Endodermal cell (in vitro differentiated cells): ENCODE results near the gene TEC. TPM values are rescaled to one million over a fixed set of nuclear protein-coding genes. Genes with fewer than 3 reads are reported as not detected.
A peak's percentile ranks its signal among the peaks of the same experiment; 100 is the strongest.

Experiments used
- DNase-seq: peaks from one replicate; pipeline ENCODE4 v3.0.0-alpha.2; 2017
- H3K27ac ChIP-seq: 2 replicates; pipeline ENCODE4 v1.5.1; 2013; ENCODE audit warnings: mild to moderate bottlenecking, low read depth, low read length, moderate library complexity
- H3K27me3 ChIP-seq: 2 replicates; pipeline ENCODE4 v1.6.1; 2013; ENCODE audit warnings: mild to moderate bottlenecking, low read length, moderate library complexity; ENCODE audit not compliant: insufficient read depth, control insufficient read depth, poor library complexity, severe bottlenecking
- H3K36me3 ChIP-seq: 2 replicates; pipeline ENCODE4 v1.7.0; 2013; ENCODE audit warnings: mild to moderate bottlenecking, low read length, moderate library complexity; ENCODE audit not compliant: control insufficient read depth, insufficient read depth
- H3K4me1 ChIP-seq: one replicate; pipeline ENCODE4 v1.7.0; 2013; ENCODE audit warnings: low read length; ENCODE audit not compliant: control insufficient read depth, insufficient read depth
- H3K4me3 ChIP-seq: 2 replicates; pipeline ENCODE4 v1.5.1; 2013; ENCODE audit warnings: mild to moderate bottlenecking, low read length, moderate library complexity
- H3K9ac ChIP-seq: 2 replicates; pipeline ENCODE4 v1.6.1; 2013; ENCODE audit warnings: mild to moderate bottlenecking, low read length, moderate library complexity; ENCODE audit not compliant: poor library complexity, severe bottlenecking; ENCODE audit errors: extremely low read depth
- H3K9me3 ChIP-seq: 2 replicates; pipeline ENCODE4 v1.6.1; 2013; ENCODE audit warnings: mild to moderate bottlenecking, low read length, moderate library complexity; ENCODE audit not compliant: control insufficient read depth
- H3K27ac Mint-ChIP-seq: 2 replicates; pipeline ENCODE4 v1.8.0; 2020; ENCODE audit warnings: mixed read lengths
- H3K27me3 Mint-ChIP-seq: 2 replicates; pipeline ENCODE4 v1.8.0; 2021; ENCODE audit warnings: mild to moderate bottlenecking, mixed read lengths; ENCODE audit not compliant: insufficient read depth
- H3K36me3 Mint-ChIP-seq: 2 replicates; pipeline ENCODE4 v1.8.0; 2020; ENCODE audit warnings: low read depth, mixed read lengths
- H3K4me1 Mint-ChIP-seq: 2 replicates; pipeline ENCODE4 v1.8.0; 2020; ENCODE audit warnings: mixed read lengths
- H3K4me3 Mint-ChIP-seq: 2 replicates; pipeline ENCODE4 v1.8.0; 2020; ENCODE audit warnings: mild to moderate bottlenecking, moderate library complexity, mixed read lengths
- H3K9me3 Mint-ChIP-seq: 2 replicates; pipeline ENCODE4 v1.8.0; 2020; ENCODE audit warnings: mild to moderate bottlenecking, mixed read lengths
- WGBS, 2 experiments: methylation state at CpG; one replicate each; pipeline versions ENCODE4 v1.1.5 to v1.1.7; 2013; ENCODE audit warnings: missing lambda C conversion rate in 2 of 2, mixed read lengths in 1 of 2; ENCODE audit not compliant: insufficient coverage in 1 of 2, insufficient read length in 1 of 2; 5-methylcytosine and 5-hydroxymethylcytosine counted together
- total RNA-seq, 2 donors: library from RNA; stranded (reverse); fragmentation: NEBNext Ultra II Directional in 1 of 2; extraction: Animal tissue kit (Norgen Biotek cat#: 25700) in 1 of 2; gene quantifications; 2 replicates in 1 of 2; 3 replicates in 1 of 2; pipeline ENCODE4 v1.2.1, GENCODE V29; 2021
- TF ChIP-seq, protein P1 (sequence below): fragments of 200-600 bp; sonication (generic); conservative IDR thresholded peaks from 2 replicates; pipeline ENCODE4 v1.5.0; 2021; ENCODE audit warnings: antibody characterized with exemption, mild to moderate bottlenecking

Gene TEC
- total RNA-seq, 2 donors from 2014 or later, result 3.8 to 5.4 TPM

DNA sequence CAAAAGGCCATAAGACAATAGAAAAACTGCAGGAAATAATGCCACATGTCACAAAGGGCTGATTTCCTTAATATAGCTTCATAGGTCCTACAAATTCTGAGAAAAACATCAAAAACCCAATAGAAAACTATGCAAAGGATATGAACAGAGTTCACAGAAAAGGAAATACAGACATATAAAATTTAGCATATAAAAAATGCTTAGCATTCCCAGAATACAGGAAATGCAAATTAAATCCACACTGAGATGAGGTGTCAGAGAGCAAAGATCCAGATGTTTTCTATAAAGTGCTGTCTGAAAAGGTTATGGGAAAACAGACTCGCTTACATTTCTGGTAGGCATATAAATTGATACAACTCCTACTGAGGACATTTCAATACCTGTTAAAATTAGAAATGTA, 169.4 kb downstream of the TEC start:
- Histone ChIP-seq H3K4me3 (no peak overlapping the region), H3K9ac (no peak overlapping the region), H3K9me3 (no peaks in the 10 kb centered on the region), H3K36me3 (no peaks in the 10 kb centered on the region), H3K4me1 (no peaks in the 10 kb centered on the region), H3K27me3 (no peaks in the 10 kb centered on the region), H3K27ac (no peak overlapping the region)
- Mint-ChIP-seq H3K4me3 (no peak overlapping the region), H3K27ac (no peak overlapping the region), H3K36me3 (no peaks in the 10 kb centered on the region), H3K27me3 (no peaks in the 10 kb centered on the region), H3K4me1 (no peaks in the 10 kb centered on the region), H3K9me3 (no peaks in the 10 kb centered on the region)
- WGBS, 2 experiments, result 100% methylated on average over 1 of the region's 1 CpG; no CpG with 5 or more reads in 1 of the 2 experiments
- no peak for DNase-seq
- TF ChIP-seq, protein P1, sequence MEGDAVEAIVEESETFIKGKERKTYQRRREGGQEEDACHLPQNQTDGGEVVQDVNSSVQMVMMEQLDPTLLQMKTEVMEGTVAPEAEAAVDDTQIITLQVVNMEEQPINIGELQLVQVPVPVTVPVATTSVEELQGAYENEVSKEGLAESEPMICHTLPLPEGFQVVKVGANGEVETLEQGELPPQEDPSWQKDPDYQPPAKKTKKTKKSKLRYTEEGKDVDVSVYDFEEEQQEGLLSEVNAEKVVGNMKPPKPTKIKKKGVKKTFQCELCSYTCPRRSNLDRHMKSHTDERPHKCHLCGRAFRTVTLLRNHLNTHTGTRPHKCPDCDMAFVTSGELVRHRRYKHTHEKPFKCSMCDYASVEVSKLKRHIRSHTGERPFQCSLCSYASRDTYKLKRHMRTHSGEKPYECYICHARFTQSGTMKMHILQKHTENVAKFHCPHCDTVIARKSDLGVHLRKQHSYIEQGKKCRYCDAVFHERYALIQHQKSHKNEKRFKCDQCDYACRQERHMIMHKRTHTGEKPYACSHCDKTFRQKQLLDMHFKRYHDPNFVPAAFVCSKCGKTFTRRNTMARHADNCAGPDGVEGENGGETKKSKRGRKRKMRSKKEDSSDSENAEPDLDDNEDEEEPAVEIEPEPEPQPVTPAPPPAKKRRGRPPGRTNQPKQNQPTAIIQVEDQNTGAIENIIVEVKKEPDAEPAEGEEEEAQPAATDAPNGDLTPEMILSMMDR, result no peak

DNA sequence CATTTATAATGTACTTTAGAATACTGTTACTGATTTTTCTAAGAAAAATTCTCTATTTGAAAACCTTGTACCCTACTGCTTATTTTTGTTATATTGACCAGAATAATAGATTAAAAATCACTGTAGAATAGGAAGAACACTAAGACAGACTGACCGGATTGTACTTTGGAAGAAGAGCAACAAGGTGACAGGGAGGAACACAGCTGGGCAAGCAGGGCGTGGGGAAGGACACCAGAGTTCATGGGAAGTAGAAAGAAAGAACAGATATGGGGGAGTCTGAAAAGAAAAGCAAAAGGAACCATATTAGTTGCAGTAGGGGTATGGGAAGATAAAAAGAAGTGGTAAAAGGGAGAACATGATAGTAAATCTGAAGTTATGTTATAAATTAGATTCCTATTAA, 174.2 kb downstream of the TEC start:
- Mint-ChIP-seq H3K36me3 (no peaks in the 10 kb centered on the region), H3K9me3 (no peaks in the 10 kb centered on the region), H3K4me3 (no peak overlapping the region), H3K4me1 (peaks cover 16% of the 10 kb centered on the region), H3K27ac (no peak overlapping the region), H3K27me3 (no peaks in the 10 kb centered on the region)
- DNase-seq, result no peak
- Histone ChIP-seq H3K9ac (no peak overlapping the region), H3K9me3 (no peaks in the 10 kb centered on the region), H3K36me3 (no peaks in the 10 kb centered on the region), H3K4me1 (peaks cover 3% of the 10 kb centered on the region), H3K27me3 (no peaks in the 10 kb centered on the region), H3K4me3 (no peak overlapping the region), H3K27ac (no peak overlapping the region)
- TF ChIP-seq, protein P1, result no peak
- WGBS, 2 experiments, result 84 to 88% methylated on average over 2 of the region's 2 CpGs

DNA sequence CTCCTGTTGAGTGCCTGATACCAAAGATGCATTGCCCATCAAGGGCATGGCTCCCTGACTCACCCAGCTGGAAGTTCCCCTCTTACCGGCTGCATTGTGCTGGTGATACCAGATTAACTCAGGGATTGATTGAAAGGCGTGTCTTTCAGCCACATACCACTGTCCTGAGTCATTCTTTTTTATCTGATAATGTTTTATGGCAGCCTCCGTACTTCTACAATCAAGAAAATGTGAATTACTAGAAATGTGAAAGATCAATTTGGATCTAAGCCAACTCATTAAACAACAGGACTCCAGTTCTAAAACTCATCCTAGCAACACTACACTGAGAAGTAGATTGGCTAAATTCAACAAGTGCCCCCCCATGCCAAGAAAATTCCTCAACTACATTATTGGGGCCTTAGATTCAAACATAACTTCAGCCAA, 175.6 kb downstream of the TEC start:
- Histone ChIP-seq H3K4me1 (peaks cover 3% of the 10 kb centered on the region), H3K9me3 (no peaks in the 10 kb centered on the region), H3K27ac (no peak overlapping the region), H3K4me3 (peak overlapping the region; percentile 34), H3K9ac (no peak overlapping the region), H3K36me3 (no peaks in the 10 kb centered on the region), H3K27me3 (no peaks in the 10 kb centered on the region)
- 57 to 71% methylated on average over 1 to 3 of the region's 3 CpGs for whole genome bisulfite sequencing, 2 experiments
- TF ChIP-seq, protein P1, result no peak
- Mint-ChIP-seq H3K36me3 (no peaks in the 10 kb centered on the region), H3K27ac (peak overlapping the region; percentile 28), H3K4me3 (no peak overlapping the region), H3K4me1 (peaks cover 16% of the 10 kb centered on the region), H3K27me3 (no peaks in the 10 kb centered on the region), H3K9me3 (no peaks in the 10 kb centered on the region)
- peak; percentile 61 for DNase-seq
